Thoracic aorta (tissue), 2 donors: ENCODE data around the gene ACAN. TPM values are rescaled to one million over a fixed set of nuclear protein-coding genes. Genes with fewer than 3 reads are reported as not detected.

Experiments used
- ATAC-seq: fragments of 150-250 bp; one replicate; pipeline ENCODE4 v1.8.0; 2017; ENCODE audit warnings: low read depth; ENCODE audit not compliant: insufficient number of reproducible peaks, low FRiP score
- DNase-seq: peaks from one replicate; pipeline ENCODE4 v3.0.0-alpha.2; 2020; ENCODE audit warnings: low spot score
- H3K27ac ChIP-seq, 2 donors: fragments of 200-600 bp; sonication (generic); 1 replicate in 1 of 2; 2 replicates in 1 of 2; pipeline ENCODE4 v1.5.1; 2016; ENCODE audit warnings: mild to moderate bottlenecking in 2 of 2, moderate library complexity in 2 of 2
- H3K27me3 ChIP-seq: fragments of 200-600 bp; sonication (generic); replicated peaks from 2 replicates; pipeline ENCODE4 v1.6.0; 2016; ENCODE audit warnings: mild to moderate bottlenecking; ENCODE audit not compliant: insufficient read depth
- H3K36me3 ChIP-seq: fragments of 200-600 bp; sonication (generic); one replicate; pipeline ENCODE4 v1.5.1; 2016
- H3K4me1 ChIP-seq, 2 donors: fragments of 200-600 bp; sonication (generic); 1 replicate in 1 of 2; 2 replicates in 1 of 2; pipeline versions ENCODE4 v1.5.1 to v1.6.0; 2016; ENCODE audit warnings: low read depth in 2 of 2, mild to moderate bottlenecking in 1 of 2; ENCODE audit not compliant: control insufficient read depth in 1 of 2
- H3K4me3 ChIP-seq: fragments of 200-600 bp; sonication (generic); 2 replicates; pipeline ENCODE4 v1.5.1; 2016; ENCODE audit warnings: mild to moderate bottlenecking
- H3K9me3 ChIP-seq: fragments of 200-600 bp; sonication (generic); 2 replicates; pipeline ENCODE4 v1.5.1; 2016
- total RNA-seq, 2 donors: library from RNA; depleted of rRNA; stranded (reverse); fragments of >200 nt; gene quantifications; one replicate each; pipeline versions ENCODE4 v1.1.0 to v1.2.3, GENCODE V29; 2016
- TF ChIP-seq, protein P1 (sequence below): fragments of 200-600 bp; sonication (generic); IDR thresholded peaks from one replicate; pipeline ENCODE4 v1.5.1; 2019; ENCODE audit warnings: antibody characterized with exemption

The ACAN gene
- total RNA-seq, 2 donors from 2014 or later: 23.2 to 147 TPM

DNA sequence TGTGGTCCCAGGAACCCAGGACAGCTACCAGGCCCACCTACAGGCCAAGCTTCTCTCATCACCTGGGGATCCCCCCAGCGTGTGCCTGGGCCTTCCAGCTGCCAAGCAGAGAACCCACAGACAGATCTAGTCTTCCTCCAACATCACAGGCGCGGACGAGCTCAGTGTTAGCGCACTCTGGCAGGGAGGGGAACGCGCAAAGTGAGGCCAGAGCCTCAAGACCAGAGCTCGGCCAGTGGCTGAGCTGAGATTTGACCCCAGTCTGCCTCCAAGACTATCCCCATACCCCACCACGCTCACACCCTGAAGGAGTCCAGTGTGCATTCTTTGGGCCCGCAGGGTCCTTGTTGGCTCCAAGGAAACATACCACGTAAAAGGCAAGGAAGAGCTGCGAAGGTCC lies 104.9 kb downstream of the ACAN start:
- Histone ChIP-seq H3K27ac (peak overlapping the region; percentile 88 to 98), H3K36me3 (peaks cover 55% of the 10 kb centered on the region), H3K4me3 (peak overlapping the region; percentile 99), H3K9me3 (no peaks in the 10 kb centered on the region), H3K4me1 (peaks cover 35 to 88% of the 10 kb centered on the region in 2 donors), H3K27me3 (no peaks in the 10 kb centered on the region)
- no peak for ATAC-seq
- no peak for DNase-seq
- TF ChIP-seq, protein P1, sequence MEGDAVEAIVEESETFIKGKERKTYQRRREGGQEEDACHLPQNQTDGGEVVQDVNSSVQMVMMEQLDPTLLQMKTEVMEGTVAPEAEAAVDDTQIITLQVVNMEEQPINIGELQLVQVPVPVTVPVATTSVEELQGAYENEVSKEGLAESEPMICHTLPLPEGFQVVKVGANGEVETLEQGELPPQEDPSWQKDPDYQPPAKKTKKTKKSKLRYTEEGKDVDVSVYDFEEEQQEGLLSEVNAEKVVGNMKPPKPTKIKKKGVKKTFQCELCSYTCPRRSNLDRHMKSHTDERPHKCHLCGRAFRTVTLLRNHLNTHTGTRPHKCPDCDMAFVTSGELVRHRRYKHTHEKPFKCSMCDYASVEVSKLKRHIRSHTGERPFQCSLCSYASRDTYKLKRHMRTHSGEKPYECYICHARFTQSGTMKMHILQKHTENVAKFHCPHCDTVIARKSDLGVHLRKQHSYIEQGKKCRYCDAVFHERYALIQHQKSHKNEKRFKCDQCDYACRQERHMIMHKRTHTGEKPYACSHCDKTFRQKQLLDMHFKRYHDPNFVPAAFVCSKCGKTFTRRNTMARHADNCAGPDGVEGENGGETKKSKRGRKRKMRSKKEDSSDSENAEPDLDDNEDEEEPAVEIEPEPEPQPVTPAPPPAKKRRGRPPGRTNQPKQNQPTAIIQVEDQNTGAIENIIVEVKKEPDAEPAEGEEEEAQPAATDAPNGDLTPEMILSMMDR: no peak

DNA sequence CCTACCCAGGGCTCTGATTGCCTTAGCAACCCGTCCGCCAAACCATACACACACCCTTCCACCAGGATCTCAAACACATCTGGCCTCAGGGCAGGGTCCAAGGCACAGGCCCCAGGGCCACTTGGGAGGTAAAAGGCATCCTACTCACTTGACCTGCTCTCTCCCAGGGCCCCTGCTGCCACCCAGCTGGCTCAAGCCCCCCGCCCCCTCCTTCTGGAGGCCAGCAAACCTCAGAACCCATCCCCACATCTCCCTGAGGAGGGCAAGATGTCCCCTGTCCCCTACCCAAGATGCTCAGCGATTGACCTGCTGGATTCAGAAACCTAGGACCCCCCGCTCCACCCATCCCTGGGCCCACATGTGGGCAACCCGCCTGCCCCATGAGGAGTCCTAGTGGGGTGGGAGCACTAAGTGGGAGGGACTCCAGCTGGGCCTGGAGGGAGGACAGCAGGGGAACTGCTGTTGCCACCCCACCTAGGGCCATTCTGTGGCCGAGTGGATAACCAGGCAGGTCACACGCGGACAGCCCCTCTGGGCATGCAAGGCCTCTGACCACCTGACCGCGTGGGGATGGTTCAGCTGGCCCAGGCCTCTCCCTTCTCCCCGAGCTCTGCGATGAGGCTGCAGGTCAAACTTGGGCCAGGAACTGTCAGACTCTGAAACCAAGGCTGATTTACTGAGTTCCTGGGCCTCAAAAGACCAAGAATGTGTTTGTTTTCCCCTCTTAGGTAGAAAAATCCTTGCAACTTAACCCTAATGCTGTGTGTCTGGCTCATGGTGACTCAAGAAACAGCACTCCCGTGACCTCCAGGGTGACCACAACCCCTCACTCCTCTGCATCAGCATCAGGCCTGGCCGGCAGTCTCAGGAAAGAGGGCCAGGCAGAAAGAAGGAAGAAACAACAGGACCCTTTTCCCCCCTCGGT lies 105.7 kb downstream of the ACAN start:
- H3K4me3 ChIP-seq: peak overlapping the region; percentile 99
- ATAC-seq: no peak
- peaks cover 47% of the 10 kb centered on the region for H3K36me3 ChIP-seq
- H3K27me3 ChIP-seq: no peaks in the 10 kb centered on the region
- TF ChIP-seq, protein P1: no peak
- H3K27ac ChIP-seq: peak overlapping the region; percentile 88 to 98
- DNase-seq: no peak
- H3K9me3 ChIP-seq: no peaks in the 10 kb centered on the region
- H3K4me1 ChIP-seq: peaks cover 33 to 79% of the 10 kb centered on the region in 2 donors

DNA sequence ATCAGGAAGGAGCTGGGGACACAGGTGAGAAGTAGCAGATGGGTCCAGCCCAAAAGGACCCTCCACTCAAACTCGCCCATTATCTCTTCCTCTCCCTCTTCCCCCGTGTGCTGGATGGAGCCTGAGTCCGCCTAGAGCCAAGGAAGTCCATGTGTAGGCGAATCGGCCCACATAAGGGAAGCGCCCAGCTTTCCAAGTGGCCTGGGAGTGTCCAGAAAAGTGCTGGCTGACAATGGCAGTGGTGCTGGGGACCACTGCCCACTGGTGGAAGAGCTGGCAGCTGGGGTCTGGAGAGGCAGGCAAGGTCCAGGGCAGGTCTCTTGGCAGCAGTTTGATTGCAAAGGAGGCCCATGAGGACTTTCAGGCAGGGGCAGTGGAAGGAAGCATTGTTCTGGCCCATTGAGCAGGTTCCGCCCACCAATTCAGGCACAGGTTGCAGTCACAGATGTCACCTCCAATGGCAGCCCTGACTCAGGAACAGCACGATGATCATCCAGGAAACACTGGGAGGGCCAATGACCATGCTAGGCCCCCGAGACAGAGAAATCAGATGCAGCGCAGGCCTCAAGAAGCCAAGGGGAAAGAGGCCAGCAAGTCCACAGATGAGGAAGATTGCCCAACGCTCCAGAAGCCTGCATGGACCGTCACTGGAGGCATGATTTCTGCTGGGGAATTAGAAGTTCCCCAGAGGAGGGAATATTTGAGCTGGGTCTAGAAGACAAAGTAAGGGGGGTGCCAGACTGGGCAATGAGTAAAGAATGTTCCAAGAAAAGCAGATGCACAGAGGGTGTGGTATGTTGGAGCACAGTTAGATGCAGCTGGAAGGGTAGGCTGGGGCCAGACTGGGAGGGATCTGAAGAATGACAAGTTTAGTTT lies 107.0 kb downstream of the ACAN start:
- peak overlapping the region; percentile 99 for H3K4me3 ChIP-seq
- DNase-seq (no peak), ATAC-seq (no peak)
- H3K27me3 ChIP-seq: no peaks in the 10 kb centered on the region
- peaks cover 40% of the 10 kb centered on the region for H3K36me3 ChIP-seq
- H3K4me1 ChIP-seq: peaks cover 33 to 67% of the 10 kb centered on the region in 2 donors
- H3K9me3 ChIP-seq: no peaks in the 10 kb centered on the region
- peak overlapping the region; percentile 88 to 98 for H3K27ac ChIP-seq
- TF ChIP-seq, protein P1: no peak

DNA sequence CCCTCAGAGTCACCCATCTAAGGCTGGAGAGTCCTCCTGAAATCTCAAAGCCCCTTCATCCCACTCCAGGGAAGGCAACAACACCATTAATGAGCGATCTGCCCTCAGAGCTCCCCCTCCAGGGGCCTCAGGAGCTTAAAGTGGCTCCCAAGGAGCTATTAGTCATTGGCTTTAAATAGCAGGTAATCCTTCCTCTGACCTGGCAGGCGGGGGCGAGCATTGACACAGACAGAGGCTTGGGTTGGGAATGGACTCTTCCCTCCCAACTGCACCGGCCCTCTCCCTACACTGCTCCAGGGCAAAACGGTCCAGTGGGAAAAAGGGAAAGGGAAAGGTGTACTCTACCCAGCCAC lies 108.5 kb downstream of the ACAN start:
- Histone ChIP-seq H3K27me3 (no peaks in the 10 kb centered on the region), H3K4me1 (peaks cover 24 to 52% of the 10 kb centered on the region in 2 donors), H3K36me3 (peaks cover 24% of the 10 kb centered on the region), H3K4me3 (peak overlapping the region; percentile 99), H3K9me3 (no peaks in the 10 kb centered on the region), H3K27ac (peak overlapping the region; percentile 88 to 98)
- TF ChIP-seq, protein P1: no peak
- ATAC-seq: peak; percentile 48
- DNase-seq: no peak

DNA sequence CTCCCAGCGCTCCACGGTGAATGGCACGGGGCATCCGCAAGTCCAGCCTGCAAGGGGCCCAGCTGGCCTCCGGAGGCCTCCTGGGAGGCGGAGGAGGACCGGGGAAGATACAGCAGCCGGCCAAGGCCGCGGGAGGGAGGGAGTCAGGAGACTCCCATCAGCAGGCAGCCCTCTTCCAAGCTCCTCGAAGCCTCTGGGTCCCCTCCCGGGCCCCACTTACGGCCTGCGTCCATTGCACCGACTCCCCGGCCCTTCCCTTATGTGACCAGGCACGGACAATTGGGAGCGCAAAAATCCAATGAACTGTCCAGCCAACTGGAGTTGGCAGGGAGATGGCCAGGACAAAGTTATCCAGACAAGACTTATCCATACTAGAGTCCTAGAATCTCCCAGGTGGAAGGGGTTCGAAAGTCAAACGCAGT lies 109.3 kb downstream of the ACAN start:
- ATAC-seq (peak; percentile 3), DNase-seq (no peak)
- peaks cover 20% of the 10 kb centered on the region for H3K36me3 ChIP-seq
- H3K4me3 ChIP-seq: peak overlapping the region; percentile 99
- no peaks in the 10 kb centered on the region for H3K27me3 ChIP-seq
- H3K27ac ChIP-seq: peak overlapping the region; percentile 88 to 98
- no peaks in the 10 kb centered on the region for H3K9me3 ChIP-seq
- H3K4me1 ChIP-seq: peaks cover 24 to 44% of the 10 kb centered on the region in 2 donors
- TF ChIP-seq, protein P1: no peak
